HL-60 (cell line): ENCODE data around the gene ZMYM2.

Experiments used
- CTCF ChIP-seq: IDR thresholded peaks from one replicate; pipeline ENCODE4 v1.5.1; 2011; ENCODE audit warnings: low read length, control low read depth, inconsistent platforms; ENCODE audit not compliant: insufficient read depth
- GABPA ChIP-seq: IDR thresholded peaks from 2 replicates; pipeline ENCODE4 v1.6.1; 2012; ENCODE audit warnings: low read depth
- POLR2AphosphoS5 ChIP-seq: IDR thresholded peaks from 2 replicates; pipeline ENCODE4 v1.6.1; 2012; ENCODE audit warnings: low read depth
- REST ChIP-seq: IDR thresholded peaks from 2 replicates; pipeline ENCODE4 v1.6.1; 2012; ENCODE audit warnings: low read depth; ENCODE audit not compliant: insufficient replicate concordance

GRCh38 chr13:20058476-20058875, 99.9 kb downstream of the ZMYM2 start:
- TF ChIP-seq POLR2AphosphoS5 (no peak), GABPA (no peak), CTCF (no peak), REST (no peak)
